DMS153 treated with DMSO at 0.1 percent for 48 hours (cell line): Measurements from ENCODE around the gene TOM1.
"Not testable (repeated sequence)": the region's sequence is repeated elsewhere in the genome, so short reads cannot be mapped to it uniquely, and the experiment has no call there.

Experiments used
- DNase-seq: peaks from one replicate; lab custom pipeline; 2025; ENCODE audit not compliant: unreplicated experiment; lab: John Stamatoyannopoulos, UW

The TOM1 gene

DNA sequence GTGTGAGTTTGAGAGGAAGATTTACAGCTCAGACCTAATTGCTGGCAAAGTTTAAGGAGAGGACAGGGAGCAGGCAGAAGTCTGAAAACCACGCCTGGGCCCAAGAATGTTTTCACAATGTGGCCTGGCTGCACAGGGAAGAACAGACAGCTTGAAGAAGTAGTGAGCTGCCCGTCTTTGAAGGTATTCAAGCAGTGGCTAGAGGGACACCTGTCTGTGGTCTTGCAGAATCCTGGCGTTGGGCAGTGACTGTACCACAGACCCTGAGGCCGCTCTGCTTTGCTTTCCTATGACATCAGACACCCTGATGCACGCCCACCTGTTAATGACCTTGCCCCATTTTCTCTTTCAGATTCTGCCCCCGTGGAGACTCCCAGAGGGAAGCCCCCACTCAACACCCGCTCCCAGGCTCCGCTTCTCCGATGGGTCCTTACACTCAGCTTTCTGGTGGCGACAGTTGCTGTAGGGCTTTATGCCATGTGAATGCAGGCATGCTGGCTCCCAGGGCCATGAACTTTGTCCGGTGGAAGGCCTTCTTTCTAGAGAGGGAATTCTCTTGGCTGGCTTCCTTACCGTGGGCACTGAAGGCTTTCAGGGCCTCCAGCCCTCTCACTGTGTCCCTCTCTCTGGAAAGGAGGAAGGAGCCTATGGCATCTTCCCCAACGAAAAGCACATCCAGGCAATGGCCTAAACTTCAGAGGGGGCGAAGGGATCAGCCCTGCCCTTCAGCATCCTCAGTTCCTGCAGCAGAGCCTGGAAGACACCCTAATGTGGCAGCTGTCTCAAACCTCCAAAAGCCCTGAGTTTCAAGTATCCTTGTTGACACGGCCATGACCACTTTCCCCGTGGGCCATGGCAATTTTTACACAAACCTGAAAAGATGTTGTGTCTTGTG lies 93.7 kb downstream of the TOM1 start:
- no peak for DNase-seq

- DNase-seq: no peak
These were observed 94.3 kb downstream of the TOM1 start for GRCh38 chr22:35394011-35394312.

GRCh38 chr22:35394810-35395563 lies 95.3 kb downstream of the TOM1 start:
- DNase-seq: no peak

DNA sequence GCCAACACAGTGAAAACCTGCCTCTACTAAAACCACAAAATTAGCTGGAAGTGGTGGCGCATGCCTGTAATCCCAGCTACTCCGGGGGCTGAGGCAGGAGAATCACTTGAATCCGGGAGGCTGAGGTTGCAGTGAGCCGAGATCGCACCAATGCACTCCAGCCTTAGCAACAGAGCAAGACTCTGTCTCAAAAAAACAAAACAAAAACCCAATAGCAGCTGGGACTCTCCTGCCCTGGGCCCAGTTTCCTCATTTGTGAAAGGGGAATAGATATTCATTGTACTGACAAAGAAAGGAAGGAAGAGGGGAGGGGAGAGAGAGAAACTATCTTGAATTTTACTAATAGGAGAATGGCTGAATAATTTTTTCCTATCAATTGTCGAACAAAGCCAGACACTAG lies 96.9 kb downstream of the TOM1 start:
- not testable (repeated sequence) for DNase-seq

DNA sequence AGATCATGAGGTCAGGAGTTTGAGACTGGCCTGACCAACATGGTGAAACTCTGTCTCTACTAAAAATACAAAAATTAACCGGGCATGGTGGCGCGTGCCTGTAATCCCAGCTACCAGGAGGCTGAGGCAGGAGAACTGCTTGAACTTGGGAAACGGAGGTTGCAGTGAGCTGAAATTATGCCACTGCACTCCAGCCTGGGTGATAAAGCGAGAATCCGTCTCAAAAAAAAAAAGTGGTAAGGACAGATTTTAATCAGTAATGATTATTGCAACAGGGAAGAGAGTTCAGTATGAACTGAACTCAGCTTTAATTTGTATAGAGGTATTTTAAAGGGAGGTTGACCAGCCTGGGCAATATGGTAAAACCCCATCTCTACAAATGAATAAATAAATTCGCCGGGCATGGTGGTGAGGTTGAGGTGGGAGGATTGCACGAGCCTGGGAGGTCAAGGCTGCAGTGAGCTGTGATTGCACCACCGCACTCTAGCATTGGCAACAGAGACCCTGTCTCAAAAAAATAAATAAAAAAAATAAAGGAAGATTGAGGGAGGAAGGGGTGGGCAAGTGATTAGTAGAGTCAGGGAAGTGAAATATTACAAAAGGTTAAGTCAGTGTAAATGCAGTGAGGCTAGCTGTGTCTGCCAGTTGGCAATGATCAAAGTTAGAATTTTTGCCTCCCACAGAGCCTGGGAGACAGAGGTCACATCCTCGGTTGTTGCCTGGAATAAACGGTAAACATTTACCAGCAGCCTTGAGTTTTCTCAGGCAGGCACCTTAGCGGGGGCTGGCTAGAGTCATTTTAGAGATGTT lies 97.6 kb downstream of the TOM1 start:
- DNase-seq: no peak
